ENCODE results near the gene WEE2.

DNA sequence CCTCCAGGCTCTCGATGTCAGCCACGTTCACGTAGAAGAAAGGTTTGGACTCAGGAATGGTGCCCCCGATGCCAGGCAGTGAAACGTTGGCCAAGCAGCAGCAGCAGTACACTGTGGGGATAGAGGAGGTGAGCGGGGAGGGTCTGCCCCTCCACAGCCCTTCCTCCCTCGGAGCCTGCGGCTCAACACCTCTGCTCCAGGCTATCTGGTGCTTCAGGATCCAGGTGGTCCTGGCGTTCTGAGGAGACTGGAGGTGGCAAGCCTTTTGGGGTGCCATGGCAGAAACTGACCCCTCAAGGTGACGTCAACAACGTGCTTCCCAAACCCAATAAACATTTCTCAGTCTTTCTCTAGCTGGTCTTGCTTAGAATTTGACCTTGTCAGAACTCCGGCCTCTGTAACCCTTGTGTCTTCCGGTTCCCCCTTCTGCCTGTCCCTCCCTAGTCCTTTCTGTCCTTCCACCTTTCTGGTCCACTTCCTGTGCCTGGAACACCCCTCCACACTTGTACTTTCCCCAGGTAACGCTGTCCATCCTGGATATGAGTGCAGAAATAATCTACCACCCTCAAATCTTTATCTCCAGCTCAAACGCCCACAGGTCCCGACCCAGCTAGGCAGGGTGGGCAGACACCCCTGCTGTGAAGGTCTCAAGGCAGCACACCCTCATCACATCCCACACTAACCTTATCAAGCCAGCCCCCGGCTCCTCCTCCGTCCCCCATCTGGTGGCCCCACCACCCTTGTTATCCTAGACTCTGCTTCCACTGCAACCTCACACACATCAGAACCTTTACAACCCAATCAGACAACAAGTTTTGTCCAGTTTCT lies 42.7 kb upstream of the WEE2 start:
- TF ChIP-seq, protein P1, sequence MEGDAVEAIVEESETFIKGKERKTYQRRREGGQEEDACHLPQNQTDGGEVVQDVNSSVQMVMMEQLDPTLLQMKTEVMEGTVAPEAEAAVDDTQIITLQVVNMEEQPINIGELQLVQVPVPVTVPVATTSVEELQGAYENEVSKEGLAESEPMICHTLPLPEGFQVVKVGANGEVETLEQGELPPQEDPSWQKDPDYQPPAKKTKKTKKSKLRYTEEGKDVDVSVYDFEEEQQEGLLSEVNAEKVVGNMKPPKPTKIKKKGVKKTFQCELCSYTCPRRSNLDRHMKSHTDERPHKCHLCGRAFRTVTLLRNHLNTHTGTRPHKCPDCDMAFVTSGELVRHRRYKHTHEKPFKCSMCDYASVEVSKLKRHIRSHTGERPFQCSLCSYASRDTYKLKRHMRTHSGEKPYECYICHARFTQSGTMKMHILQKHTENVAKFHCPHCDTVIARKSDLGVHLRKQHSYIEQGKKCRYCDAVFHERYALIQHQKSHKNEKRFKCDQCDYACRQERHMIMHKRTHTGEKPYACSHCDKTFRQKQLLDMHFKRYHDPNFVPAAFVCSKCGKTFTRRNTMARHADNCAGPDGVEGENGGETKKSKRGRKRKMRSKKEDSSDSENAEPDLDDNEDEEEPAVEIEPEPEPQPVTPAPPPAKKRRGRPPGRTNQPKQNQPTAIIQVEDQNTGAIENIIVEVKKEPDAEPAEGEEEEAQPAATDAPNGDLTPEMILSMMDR (IDR thresholded peaks at IDR 0.05): no peak
- TF ChIP-seq POLR2AphosphoS5 (IDR thresholded peaks at IDR 0.05): no peak

Data from stomach (tissue), 4 donors.